NCI-H774 (cell line): ENCODE results near the gene ACSS1.
A peak's percentile ranks its signal among the peaks of the same experiment; 100 is the strongest.

Experiments
- DNase-seq: peaks from one replicate; lab custom pipeline; 2025; lab: John Stamatoyannopoulos, UW

The ACSS1 gene

GRCh38 chr20:25058847-25059810 lies 1.2 kb upstream of the ACSS1 start:
- no peak for DNase-seq

- DNase-seq, result peak; percentile 4
These were observed 497 bp downstream of the ACSS1 start for GRCh38 chr20:25057234-25058050.

- DNase-seq, result no peak
These were observed 1.2 kb downstream of the ACSS1 start for GRCh38 chr20:25056690-25057233.

- no peak for DNase-seq
These were observed 2.0 kb downstream of the ACSS1 start for GRCh38 chr20:25055711-25056495.

- no peak for DNase-seq
These were observed 2.8 kb downstream of the ACSS1 start for GRCh38 chr20:25054995-25055629.

GRCh38 chr20:25054096-25054820 lies 3.7 kb downstream of the ACSS1 start:
- no peak for DNase-seq

GRCh38 chr20:25053255-25054031 lies 4.5 kb downstream of the ACSS1 start:
- DNase-seq, result no peak

- DNase-seq, result no peak
These were observed 5.4 kb downstream of the ACSS1 start for GRCh38 chr20:25052255-25053194.

- DNase-seq, result no peak
These were observed 6.4 kb downstream of the ACSS1 start for GRCh38 chr20:25051386-25052155.

- no peak for DNase-seq
These were observed 7.2 kb downstream of the ACSS1 start for GRCh38 chr20:25050501-25051350.

- no peak for DNase-seq
These were observed 7.9 kb downstream of the ACSS1 start for GRCh38 chr20:25050082-25050481.

GRCh38 chr20:25049261-25050060 lies 8.5 kb downstream of the ACSS1 start:
- no peak for DNase-seq

- no peak for DNase-seq
These were observed 9.4 kb downstream of the ACSS1 start for GRCh38 chr20:25048519-25048952.

GRCh38 chr20:25047766-25048165 lies 10.2 kb downstream of the ACSS1 start:
- no peak for DNase-seq

GRCh38 chr20:25046736-25047666 lies 10.9 kb downstream of the ACSS1 start:
- no peak for DNase-seq
